Activated CD8-positive, alpha-beta T cell treated with anti-CD3 and anti-CD28 coated beads for 36 hours (primary cell): ENCODE measurements around the gene PCBP4. TPM values are rescaled to one million over a fixed set of nuclear protein-coding genes. Genes with fewer than 3 reads are reported as not detected.

Experiments used
- ATAC-seq: fragments of 200-7000 bp; cut with Tn5 transposase; one replicate; pipeline ENCODE4 v1.10.0; 2021; ENCODE audit warnings: mild to moderate bottlenecking, moderate library complexity
- CTCF ChIA-PET: fragments of 350-600 bp; sonication (Branson Sonifier 250); formaldehyde crosslinking; loops from one replicate; lab custom pipeline; 2021; ENCODE audit warnings: antibody characterized with exemption; lab: Charles Lee
- POLR2A ChIA-PET: fragments of 350-600 bp; sonication (Branson Sonifier 250); formaldehyde crosslinking; loops from one replicate; lab custom pipeline; 2021; ENCODE audit warnings: antibody characterized with exemption; lab: Charles Lee
- DNase-seq: peaks from one replicate; pipeline ENCODE4 v3.0.0-alpha.2; 2020
- H3K27ac Mint-ChIP-seq: one replicate; pipeline ENCODE4 v1.8.0; 2021; ENCODE audit warnings: mild to moderate bottlenecking, mixed read lengths
- H3K27me3 Mint-ChIP-seq: one replicate; pipeline ENCODE4 v1.8.0; 2021; ENCODE audit warnings: mixed read lengths
- H3K36me3 Mint-ChIP-seq: one replicate; pipeline ENCODE4 v1.8.0; 2021; ENCODE audit warnings: low read depth, mixed read lengths
- H3K4me1 Mint-ChIP-seq: one replicate; pipeline ENCODE4 v1.8.0; 2021; ENCODE audit warnings: low read depth, mixed read lengths
- H3K4me3 Mint-ChIP-seq: one replicate; pipeline ENCODE4 v1.8.0; 2021; ENCODE audit warnings: mild to moderate bottlenecking, moderate library complexity, mixed read lengths
- H3K9me3 Mint-ChIP-seq: one replicate; pipeline ENCODE4 v1.8.0; 2021; ENCODE audit warnings: mixed read lengths
- intact Hi-C: fragments of 100-400 bp; cut with micrococcal nuclease; formaldehyde crosslinking; loops from one replicate; pipeline ENCODE4 v1.10.0; 2022
- total RNA-seq, 2 experiments: library from RNA; stranded (reverse); gene quantifications; one replicate each; pipeline ENCODE4 v1.2.3, GENCODE V29; 2021
- TF ChIP-seq, protein P1 (sequence below): fragments of 200-600 bp; IDR thresholded peaks from one replicate; pipeline ENCODE4 v1.8.0; 2022; ENCODE audit warnings: antibody characterized with exemption, mild to moderate bottlenecking

The PCBP4 gene
- total RNA-seq, 2 experiments from 2014 or later, result 8.4 to 9.6 TPM

DNA sequence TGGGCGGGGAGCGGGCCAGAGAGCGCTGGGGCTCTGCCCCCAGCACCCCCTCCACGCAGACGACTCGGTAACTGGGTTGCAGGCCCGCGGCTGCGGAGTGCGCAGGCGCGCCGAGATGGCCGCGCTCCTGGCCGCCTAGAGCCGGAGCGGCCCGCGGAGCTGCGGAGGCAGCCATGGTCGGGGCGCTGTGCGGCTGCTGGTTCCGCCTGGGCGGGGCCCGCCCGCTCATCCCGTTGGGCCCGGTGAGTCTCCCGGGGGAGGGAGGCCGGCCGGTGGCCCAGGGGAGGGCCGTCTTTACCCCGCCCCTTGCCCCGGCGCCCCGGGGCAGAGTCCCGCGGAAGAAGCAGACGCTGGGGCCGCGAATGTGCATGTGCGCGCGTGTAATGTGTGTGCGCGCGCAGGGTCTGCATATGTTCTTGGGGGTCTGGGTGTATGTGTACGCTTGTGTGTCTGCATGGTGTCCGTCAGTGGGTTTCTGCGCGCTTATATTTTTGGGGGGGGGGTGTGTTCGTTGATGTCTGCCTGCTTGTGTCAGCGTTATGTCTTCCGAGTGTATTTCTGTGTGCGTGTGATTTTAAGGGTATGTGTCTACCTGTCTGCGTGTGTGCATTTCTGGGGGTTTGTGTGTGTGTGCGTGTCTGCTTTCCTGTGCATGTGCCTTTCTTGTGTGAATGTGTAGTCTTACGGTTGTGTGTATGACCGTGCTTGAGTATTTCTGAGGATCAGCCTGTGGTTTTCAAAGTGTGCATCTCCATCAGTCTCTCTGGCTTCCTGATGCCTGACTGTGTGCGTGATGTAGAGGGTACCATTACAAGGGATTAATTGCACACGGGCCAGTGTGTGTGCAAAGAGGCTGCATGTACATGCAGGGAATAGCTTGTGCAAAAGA is 8.0 kb upstream of the PCBP4 start, which contains the start of gene ABHD14A:
TSS of gene ABHD14A (plus strand) at position 102 of the 889 bp plus-strand sequence. CDS start at position 174, 72 bp downstream.
- no peaks in the 10 kb centered on the region for H3K27me3 Mint-ChIP-seq
- intact Hi-C loops, result no loop called here
- DNase-seq, result peak; percentile 67
- ChIA-PET POLR2A (interaction anchor here (0.5 to 14.5 kb wide), 9 partner anchors 8 to 81 kb away, joined by 3 to 267 read pairs (median 6); partner anchors contain the start of genes ACY1, DUSP7, PARP3 and RPL29), CTCF (interaction anchor here (0.7 to 3.8 kb wide), 9 partner anchors 8 to 471 kb away, joined by 3 to 40 read pairs (median 9); partner anchors contain the start of genes ACY1, DUSP7, PARP3 and RRP9)
- TF ChIP-seq, protein P1, sequence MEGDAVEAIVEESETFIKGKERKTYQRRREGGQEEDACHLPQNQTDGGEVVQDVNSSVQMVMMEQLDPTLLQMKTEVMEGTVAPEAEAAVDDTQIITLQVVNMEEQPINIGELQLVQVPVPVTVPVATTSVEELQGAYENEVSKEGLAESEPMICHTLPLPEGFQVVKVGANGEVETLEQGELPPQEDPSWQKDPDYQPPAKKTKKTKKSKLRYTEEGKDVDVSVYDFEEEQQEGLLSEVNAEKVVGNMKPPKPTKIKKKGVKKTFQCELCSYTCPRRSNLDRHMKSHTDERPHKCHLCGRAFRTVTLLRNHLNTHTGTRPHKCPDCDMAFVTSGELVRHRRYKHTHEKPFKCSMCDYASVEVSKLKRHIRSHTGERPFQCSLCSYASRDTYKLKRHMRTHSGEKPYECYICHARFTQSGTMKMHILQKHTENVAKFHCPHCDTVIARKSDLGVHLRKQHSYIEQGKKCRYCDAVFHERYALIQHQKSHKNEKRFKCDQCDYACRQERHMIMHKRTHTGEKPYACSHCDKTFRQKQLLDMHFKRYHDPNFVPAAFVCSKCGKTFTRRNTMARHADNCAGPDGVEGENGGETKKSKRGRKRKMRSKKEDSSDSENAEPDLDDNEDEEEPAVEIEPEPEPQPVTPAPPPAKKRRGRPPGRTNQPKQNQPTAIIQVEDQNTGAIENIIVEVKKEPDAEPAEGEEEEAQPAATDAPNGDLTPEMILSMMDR, result no peak
- no peaks in the 10 kb centered on the region for H3K9me3 Mint-ChIP-seq
- H3K4me1 Mint-ChIP-seq, result peaks cover 31% of the 10 kb centered on the region
- peak; percentile 77 for ATAC-seq
- H3K36me3 Mint-ChIP-seq, result peaks cover 9% of the 10 kb centered on the region
- H3K27ac Mint-ChIP-seq, result peak within 1 kb of the TSS; percentile 97
- H3K4me3 Mint-ChIP-seq, result peak within 1 kb of the TSS; percentile 77

GRCh38 chr3:51974277-51974962 is 7.2 kb upstream of the PCBP4 start:
- intact Hi-C loops, result no loop called here
- H3K27ac Mint-ChIP-seq, result peak overlapping the region; percentile 97
- H3K4me3 Mint-ChIP-seq, result peak overlapping the region; percentile 77
- H3K4me1 Mint-ChIP-seq, result peaks cover 31% of the 10 kb centered on the region
- H3K27me3 Mint-ChIP-seq, result no peaks in the 10 kb centered on the region
- TF ChIP-seq, protein P1, result no peak
- ChIA-PET CTCF (interaction anchor here (0.8 to 3.8 kb wide), 16 partner anchors 9 to 472 kb away, joined by 3 to 40 read pairs (median 8); partner anchors contain the start of genes ACY1, PARP3, RPL29 and RRP9), POLR2A (interaction anchor here (0.9 to 14.5 kb wide), 14 partner anchors 9 to 112 kb away, joined by 3 to 267 read pairs (median 6); partner anchors contain the start of genes ACY1, DUSP7, PARP3 and RPL29)
- ATAC-seq (peak; percentile 19), DNase-seq (peak; percentile 36)
- H3K9me3 Mint-ChIP-seq, result no peaks in the 10 kb centered on the region
- H3K36me3 Mint-ChIP-seq, result peaks cover 9% of the 10 kb centered on the region

DNA sequence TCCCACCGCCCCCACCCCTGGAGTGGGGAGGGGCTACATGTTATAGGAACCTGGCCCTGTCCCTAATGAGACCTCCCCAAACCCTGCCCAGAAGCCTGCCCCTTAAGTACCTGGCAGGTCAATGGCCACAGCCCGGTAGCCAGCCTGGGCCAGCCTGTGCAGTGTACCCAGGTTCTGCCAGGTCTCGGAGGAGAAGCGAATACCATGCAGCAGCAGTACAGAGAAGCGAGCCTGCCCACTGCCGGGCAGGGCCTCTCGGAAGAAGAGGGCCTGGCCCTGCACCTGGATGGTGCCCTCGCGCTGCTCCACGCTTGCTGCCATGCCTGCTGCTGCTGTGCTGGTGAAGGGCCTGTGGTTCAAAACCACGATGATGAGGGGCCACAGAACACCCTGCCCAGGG is 4.1 kb upstream of the PCBP4 start:
- no peaks in the 10 kb centered on the region for H3K27me3 Mint-ChIP-seq
- TF ChIP-seq, protein P1, result no peak
- DNase-seq, result no peak
- H3K9me3 Mint-ChIP-seq, result no peaks in the 10 kb centered on the region
- peaks cover 5% of the 10 kb centered on the region for H3K36me3 Mint-ChIP-seq
- ATAC-seq, result no peak
- no peak overlapping the region for H3K4me3 Mint-ChIP-seq
- intact Hi-C loops, result no loop called here
- peaks cover 31% of the 10 kb centered on the region for H3K4me1 Mint-ChIP-seq
- CTCF ChIA-PET, result interaction anchor here (3.8 kb wide), 1 partner anchor 12 kb away, joined by 40 read pairs; the partner anchor contains the start of gene ACY1
- H3K27ac Mint-ChIP-seq, result no peak overlapping the region
- POLR2A ChIA-PET, result interaction anchor here (5.4 kb wide), 1 partner anchor 12 kb away, joined by 43 read pairs; the partner anchor contains the start of gene ACY1

GRCh38 chr3:51970606-51971300 is 3.5 kb upstream of the PCBP4 start:
- Mint-ChIP-seq H3K4me3 (no peak overlapping the region), H3K36me3 (peaks cover 5% of the 10 kb centered on the region), H3K27me3 (no peaks in the 10 kb centered on the region), H3K4me1 (peaks cover 29% of the 10 kb centered on the region), H3K27ac (no peak overlapping the region), H3K9me3 (no peaks in the 10 kb centered on the region)
- intact Hi-C loops, result no loop called here
- POLR2A ChIA-PET, result interaction anchor here (0.8 to 5.4 kb wide), 4 partner anchors 13 to 30 kb away, joined by 3 to 43 read pairs (median 4); partner anchors contain the start of genes ACY1, GPR62 and RRP9
- TF ChIP-seq, protein P1, result no peak
- ATAC-seq (no peak), DNase-seq (no peak)
- CTCF ChIA-PET, result no interaction called here
